Daoy (cell line): ENCODE results near the gene ADAMTSL2. TPM values are rescaled to one million over a fixed set of nuclear protein-coding genes. Genes with fewer than 3 reads are reported as not detected.

Experiments
- DNase-seq: peaks from one replicate; pipeline ENCODE4 v3.0.0-alpha.2; 2015; ENCODE audit warnings: low read depth
- total RNA-seq: library from RNA; depleted of rRNA; stranded (reverse); fragments of >200 nt; shearing (Covaris generic); gene quantifications from 2 replicates; pipeline ENCODE4 v1.2.3, GENCODE V29; 2014

ADAMTSL2 gene
- total RNA-seq, 1 experiment from 2014 or later: not detected

GRCh38 chr9:133587466-133587865 is 53.0 kb downstream of the ADAMTSL2 start:
- no peak for DNase-seq

- no peak for DNase-seq
Measured at GRCh38 chr9:133589454-133590227, 55.1 kb downstream of the ADAMTSL2 start.

- no peak for DNase-seq
Measured at GRCh38 chr9:133590231-133590855, 55.8 kb downstream of the ADAMTSL2 start.

- DNase-seq: no peak
Measured at GRCh38 chr9:133591116-133591910, 56.8 kb downstream of the ADAMTSL2 start.

GRCh38 chr9:133591985-133592384 is 57.5 kb downstream of the ADAMTSL2 start:
- DNase-seq: no peak

- DNase-seq: no peak
Measured at GRCh38 chr9:133592731-133593409, 58.4 kb downstream of the ADAMTSL2 start.

- no peak for DNase-seq
Measured at GRCh38 chr9:133593587-133594253, 59.2 kb downstream of the ADAMTSL2 start.

GRCh38 chr9:133594310-133594709 is 59.8 kb downstream of the ADAMTSL2 start:
- DNase-seq: no peak

GRCh38 chr9:133595910-133596309 is 61.4 kb downstream of the ADAMTSL2 start:
- DNase-seq: no peak

GRCh38 chr9:133597316-133597957 is 62.9 kb downstream of the ADAMTSL2 start:
- DNase-seq: no peak

- no peak for DNase-seq
Measured at GRCh38 chr9:133598978-133599377, 64.5 kb downstream of the ADAMTSL2 start.

- no peak for DNase-seq
Measured at GRCh38 chr9:133599470-133600173, 65.1 kb downstream of the ADAMTSL2 start.

GRCh38 chr9:133600739-133601138 is 66.2 kb downstream of the ADAMTSL2 start:
- no peak for DNase-seq

GRCh38 chr9:133601746-133602145 is 67.2 kb downstream of the ADAMTSL2 start:
- DNase-seq: no peak

GRCh38 chr9:133602277-133602676 is 67.8 kb downstream of the ADAMTSL2 start:
- DNase-seq: no peak

- DNase-seq: no peak
Measured at GRCh38 chr9:133603135-133603927, 68.8 kb downstream of the ADAMTSL2 start.

GRCh38 chr9:133604214-133604613 is 69.7 kb downstream of the ADAMTSL2 start:
- DNase-seq: peak; percentile 46

- DNase-seq: no peak
Measured at GRCh38 chr9:133604856-133605255, 70.4 kb downstream of the ADAMTSL2 start.

- no peak for DNase-seq
Measured at GRCh38 chr9:133605446-133605845, 70.9 kb downstream of the ADAMTSL2 start.
